T-helper 2 cell treated with Interferon-gamma antibody and Interleukin-4, amounts not matched to agents 100 ng/mL and 5 ng/mL, for 36 hours (primary cell): Measurements from ENCODE around the gene GOPC. TPM values are rescaled to one million over a fixed set of nuclear protein-coding genes. Genes with fewer than 3 reads are reported as not detected.
"Not testable (repeated sequence)": the region's sequence is repeated elsewhere in the genome, so short reads cannot be mapped to it uniquely, and the experiment has no call there.

ENCODE experiments used
- intact Hi-C: fragments of 100-400 bp; cut with micrococcal nuclease; formaldehyde crosslinking; loops from one replicate; pipeline ENCODE4 v1.15.1; 2023
- total RNA-seq: library from RNA; stranded (reverse); gene quantifications from 2 replicates; pipeline ENCODE4 v1.2.3, GENCODE V29; 2022

Gene GOPC
- total RNA-seq, 1 donor from 2014 or later: 27.3 TPM

DNA sequence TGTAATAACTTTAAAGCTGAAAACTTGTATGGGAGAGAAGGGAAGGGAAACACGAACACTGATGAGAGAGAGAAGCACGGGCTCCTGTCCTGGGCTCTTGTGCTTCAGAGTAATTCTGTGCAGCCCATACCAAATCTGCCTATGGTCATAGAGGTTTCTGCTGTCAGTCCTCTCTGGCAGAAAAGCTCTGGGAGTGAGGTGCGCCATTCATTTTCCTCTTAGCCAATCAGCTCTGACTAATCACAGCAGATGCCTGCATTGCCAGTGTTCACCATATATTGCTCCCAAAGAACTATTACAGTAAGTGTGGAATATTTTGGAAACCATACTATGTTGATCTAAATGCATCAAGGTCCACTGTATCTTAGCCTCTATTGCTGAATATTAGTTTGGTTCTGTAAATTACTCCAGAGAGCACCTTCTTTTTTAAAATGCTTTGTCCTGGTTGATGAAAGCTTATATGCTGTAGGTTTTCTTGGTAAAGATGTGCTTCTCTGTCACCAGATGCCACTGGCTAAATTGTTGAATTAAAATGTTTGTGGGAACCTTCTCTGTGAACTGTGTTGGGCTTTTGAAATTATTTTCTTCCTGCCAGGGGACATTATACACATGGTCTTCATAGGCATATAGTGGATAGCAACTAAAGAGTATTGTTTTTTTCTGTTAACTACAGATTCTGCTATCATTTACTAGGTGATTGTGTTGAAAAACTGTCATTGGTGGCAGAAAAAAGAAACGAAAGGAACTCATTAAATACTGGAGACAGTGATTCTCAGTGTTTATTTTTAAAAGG is 81.5 kb downstream of the GOPC start:
- intact Hi-C loops: no loop called here

DNA sequence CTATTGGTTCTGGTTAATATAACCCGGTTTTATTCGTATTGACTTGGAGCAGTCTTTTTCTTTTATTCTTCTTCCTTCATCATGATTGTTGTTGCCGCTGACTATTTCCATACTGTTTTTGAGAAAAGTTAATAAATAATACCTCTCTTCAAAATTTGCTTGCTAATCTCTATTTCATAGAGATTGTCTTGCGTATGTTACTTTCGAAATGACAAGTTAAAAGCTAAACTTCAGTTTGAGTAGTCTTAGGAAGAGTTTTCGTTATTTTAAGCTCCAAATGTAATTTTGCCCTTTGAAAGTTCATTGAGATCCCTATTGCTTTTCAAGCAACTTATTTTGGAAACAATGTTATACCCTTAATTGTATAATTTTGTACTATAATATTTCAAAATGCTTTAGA is 83.4 kb downstream of the GOPC start:
- intact Hi-C loops: no loop called here

DNA sequence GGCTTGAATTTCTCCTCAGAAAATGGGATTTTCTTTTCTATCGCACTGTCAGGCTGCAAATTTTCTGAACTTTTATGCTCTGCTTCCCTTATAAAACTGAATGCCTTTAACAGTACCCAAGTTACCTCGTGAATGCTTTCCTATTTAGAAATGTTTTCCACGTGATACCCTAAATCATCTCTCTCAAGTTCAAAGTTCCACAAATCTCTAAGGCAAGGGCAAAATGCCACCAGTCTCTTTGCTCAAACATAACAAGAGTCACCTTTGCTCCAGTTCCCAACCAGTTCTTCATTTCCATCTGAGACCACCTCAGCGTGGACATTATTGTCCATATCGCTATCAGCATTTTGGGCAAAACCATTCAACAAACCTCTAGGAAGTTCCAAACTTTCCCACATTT is 84.3 kb downstream of the GOPC start:
- intact Hi-C loops: not testable (repeated sequence)

DNA sequence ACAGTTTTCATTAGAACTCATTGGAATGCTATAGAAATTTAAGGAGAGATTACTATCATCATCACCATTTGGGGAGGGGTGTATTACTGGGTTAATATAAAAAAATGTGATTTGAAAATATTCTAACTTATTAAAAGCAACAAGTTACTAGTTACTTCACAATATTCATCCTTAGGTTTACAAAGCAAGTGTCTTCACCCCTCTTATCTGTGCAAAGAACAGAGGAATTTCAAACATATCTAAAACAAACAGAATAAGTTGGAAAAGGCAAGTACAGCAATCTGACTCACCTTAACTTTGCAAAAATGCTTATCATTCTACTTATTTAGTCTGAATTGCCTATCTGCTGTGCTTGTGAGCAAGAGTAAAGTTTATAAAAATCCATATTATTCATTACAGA is 87.0 kb downstream of the GOPC start:
- intact Hi-C loops: no loop called here

DNA sequence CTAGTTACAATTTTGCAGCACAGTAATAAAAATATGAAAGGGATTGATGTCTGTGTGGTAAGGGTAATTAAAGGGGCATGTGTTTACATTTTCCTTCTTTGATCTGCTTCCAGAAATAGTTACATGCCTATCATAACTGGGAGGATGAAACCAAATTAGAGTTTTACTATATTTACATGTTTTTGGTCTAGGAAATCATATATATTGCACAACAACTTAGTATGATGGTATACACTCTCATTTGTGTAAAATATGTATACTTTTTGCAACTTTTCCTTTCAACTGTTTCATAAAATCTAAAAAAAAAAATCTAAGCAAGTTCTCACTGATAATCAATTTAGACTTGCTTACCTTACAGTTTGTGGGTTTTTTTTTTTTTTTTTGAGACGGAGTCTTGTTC is 87.7 kb downstream of the GOPC start:
- intact Hi-C loops: no loop called here

DNA sequence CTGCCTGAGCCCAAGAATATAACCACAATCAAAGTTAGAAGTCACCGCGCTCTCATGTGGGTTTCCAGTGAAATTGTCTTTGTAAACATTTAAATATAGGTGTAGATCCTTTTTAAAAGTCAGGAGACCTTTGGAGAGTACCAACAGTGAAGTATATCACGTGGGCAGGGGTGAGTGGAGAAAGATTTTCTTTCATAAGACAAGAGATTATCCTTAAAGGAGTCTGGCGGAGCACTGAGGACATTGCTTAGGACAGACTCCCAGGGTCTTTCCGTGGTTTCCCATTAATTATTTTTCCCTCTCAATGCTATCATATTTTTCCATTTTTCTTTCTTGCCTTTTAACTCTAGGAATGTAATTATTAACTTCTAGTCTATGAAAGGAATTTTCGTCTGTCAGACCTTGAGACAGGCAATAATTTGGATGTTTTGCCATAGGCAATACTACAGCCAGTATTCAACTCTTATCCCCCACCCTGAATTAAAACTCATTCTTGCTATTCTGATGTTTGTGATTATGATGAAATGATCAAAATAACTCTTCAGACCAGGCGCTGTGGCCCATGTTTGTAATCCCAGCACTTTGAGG is 88.4 kb downstream of the GOPC start:
- intact Hi-C loops: no loop called here

DNA sequence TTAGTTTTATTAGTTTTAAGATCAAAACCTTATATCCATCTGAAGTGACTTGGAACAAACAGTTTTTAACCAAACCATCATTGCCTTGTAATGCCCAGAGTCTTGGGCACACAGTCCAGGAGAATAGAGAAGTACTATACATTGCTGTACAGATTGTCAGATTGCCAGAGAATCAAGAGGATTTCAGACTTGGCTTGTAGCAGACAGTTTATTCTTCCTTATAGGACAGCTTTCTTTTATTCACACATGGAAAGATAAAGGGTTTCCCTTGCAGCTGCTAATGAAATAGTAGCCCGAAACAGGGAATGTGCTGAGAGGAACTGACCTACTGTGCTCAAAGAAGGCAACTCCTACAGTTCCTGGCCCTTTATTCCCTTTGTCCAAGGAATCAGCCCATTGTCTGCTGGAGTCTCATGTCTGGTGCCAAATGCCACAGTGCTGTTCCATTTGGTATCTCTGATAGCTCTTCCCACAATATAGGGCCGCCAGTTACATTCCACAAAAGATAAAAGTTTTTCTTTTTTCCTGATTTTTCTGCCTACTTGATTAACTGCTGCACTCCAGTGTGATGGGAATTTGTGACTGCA is 89.2 kb downstream of the GOPC start:
- intact Hi-C loops: no loop called here

DNA sequence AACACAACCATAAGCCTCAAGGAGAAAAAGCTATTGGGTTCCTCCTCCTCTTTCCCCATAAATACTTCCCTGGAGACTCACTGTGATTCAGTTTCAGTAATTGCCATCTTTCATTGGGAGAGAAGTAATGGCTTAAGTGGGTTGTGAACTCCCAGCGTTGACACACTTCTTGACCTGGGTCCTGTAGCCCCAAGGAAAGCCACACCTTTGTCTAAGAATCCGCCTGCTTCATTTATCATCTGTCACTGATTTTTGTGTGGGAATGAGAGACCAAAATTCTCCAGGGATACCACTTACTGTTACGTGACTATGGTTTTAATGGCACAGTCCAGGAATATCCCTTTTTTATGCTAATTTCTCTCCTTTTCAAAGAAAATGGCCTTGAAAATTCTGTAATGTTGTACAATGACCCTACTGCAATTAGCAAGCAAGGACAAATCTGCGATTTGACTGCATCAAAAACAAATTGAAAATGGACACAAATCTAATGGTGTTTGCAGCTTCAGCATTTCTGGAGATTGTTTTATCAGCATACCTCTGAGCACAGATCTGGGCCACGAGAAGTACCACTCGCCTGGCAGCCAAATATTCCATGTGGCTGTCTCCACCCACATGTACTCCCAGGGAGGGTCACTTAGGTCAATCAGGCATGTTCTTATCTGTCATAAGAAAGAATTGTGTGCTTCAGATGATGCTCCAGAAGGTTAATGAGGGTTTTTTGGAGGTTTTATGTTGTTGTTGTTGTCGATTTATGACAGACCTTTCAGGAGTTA is 90.1 kb downstream of the GOPC start:
- intact Hi-C loops: no loop called here

Other genes starting within 250 kb of the GOPC start
- not detected in 2 replicates for gene ROS1, start 176.6 kb downstream of the GOPC start, total RNA-seq
- 4.3 and 5.3 TPM in 2 replicates for gene DCBLD1, start 119.8 kb downstream of the GOPC start, total RNA-seq
- 35.6 and 36.7 TPM in 2 replicates for gene NUS1, start 73.0 kb upstream of the GOPC start, total RNA-seq